Bronchial epithelial cell (primary cell): ENCODE measurements around the gene RTF2. TPM values are rescaled to one million over a fixed set of nuclear protein-coding genes. Genes with fewer than 3 reads are reported as not detected.

Experiments used
- DNase-seq: peaks from one replicate; pipeline ENCODE4 v3.0.0-alpha.2; 2010; ENCODE audit warnings: low read depth
- FAIRE-seq: peaks from 2 replicates; lab custom pipeline; 2011; peaks lifted over from hg19 to GRCh38; lab: Jason Lieb, UNC
- H3K27me3 ChIP-seq: 2 replicates; pipeline ENCODE4 v1.5.1; 2011; ENCODE audit warnings: low read length; ENCODE audit not compliant: control insufficient read depth, insufficient read depth
- H3K36me3 ChIP-seq: 2 replicates; pipeline ENCODE4 v1.5.1; 2011; ENCODE audit warnings: low read length; ENCODE audit not compliant: control insufficient read depth, insufficient read depth
- H3K4me3 ChIP-seq: 2 replicates; pipeline ENCODE4 v1.5.1; 2011; ENCODE audit warnings: mild to moderate bottlenecking, low read depth, low read length, control low read depth
- CTCF ChIP-seq: IDR thresholded peaks from 2 replicates; pipeline ENCODE4 v1.5.1; 2011; ENCODE audit warnings: mild to moderate bottlenecking, moderate library complexity, low read length, control low read depth, inconsistent platforms; ENCODE audit not compliant: insufficient read depth, severe bottlenecking
- total RNA-seq: library from RNA; depleted of rRNA; stranded (reverse); fragments of >200 nt; gene quantifications from 2 replicates; pipeline ENCODE4 v1.2.1, GENCODE V29; 2014

Gene RTF2, protein sequence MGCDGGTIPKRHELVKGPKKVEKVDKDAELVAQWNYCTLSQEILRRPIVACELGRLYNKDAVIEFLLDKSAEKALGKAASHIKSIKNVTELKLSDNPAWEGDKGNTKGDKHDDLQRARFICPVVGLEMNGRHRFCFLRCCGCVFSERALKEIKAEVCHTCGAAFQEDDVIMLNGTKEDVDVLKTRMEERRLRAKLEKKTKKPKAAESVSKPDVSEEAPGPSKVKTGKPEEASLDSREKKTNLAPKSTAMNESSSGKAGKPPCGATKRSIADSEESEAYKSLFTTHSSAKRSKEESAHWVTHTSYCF
- total RNA-seq: 60.0 and 83.6 TPM in 2 replicates

DNA sequence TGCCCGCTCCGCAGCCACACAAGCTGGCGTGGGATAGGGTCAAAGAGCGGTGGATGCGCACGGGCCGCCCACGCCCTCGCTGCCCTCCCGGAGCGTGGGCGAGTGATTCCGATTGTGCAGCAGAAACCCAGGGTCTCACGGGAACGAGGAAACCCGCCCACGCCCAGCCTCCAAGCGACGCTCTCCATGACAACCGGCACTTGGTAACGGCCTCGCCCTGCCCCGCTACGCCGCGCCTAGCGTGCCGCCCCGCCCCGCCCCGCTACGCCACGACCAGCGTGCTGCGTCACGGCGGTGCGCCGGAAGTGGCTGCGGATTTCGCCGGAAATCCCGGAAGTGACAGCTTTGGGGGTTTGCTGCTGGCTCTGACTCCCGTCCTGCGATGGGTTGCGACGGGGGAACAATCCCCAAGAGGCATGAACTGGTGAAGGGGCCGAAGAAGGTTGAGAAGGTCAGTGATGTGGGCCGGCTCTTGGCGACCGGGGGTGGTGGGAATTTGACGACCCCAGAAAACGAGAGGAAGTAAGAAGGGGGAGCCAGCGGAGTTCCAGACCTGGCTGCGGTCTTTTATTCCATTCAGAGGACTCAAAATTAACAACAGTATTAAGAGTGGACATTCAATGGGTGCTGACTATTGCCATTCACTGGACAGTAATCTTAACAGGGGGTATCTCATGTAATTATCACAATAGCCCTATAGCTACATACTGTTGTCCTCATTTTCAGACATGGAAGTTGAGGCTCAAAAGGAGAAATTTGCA is at the start of gene RTF2:
Gene RTF2, plus strand, starts transcription at position 312 of the 761 bp plus-strand sequence. Its CDS starts 71 bp downstream, at position 383.
- FAIRE-seq (no peak), DNase-seq (peak; percentile 76)
- no peaks in the 10 kb centered on the region for H3K27me3 ChIP-seq
- no peak for TF ChIP-seq CTCF
- H3K36me3 ChIP-seq: peaks cover 1% of the 10 kb centered on the region
- peak within 1 kb of the TSS; percentile 97 for H3K4me3 ChIP-seq

- TF ChIP-seq CTCF: no peak
- FAIRE-seq (no peak), DNase-seq (no peak)
- H3K27me3 ChIP-seq: no peaks in the 10 kb centered on the region
- H3K36me3 ChIP-seq: no peaks in the 10 kb centered on the region
- H3K4me3 ChIP-seq: no peak overlapping the region
Observed at GRCh38 chr20:56420028-56420427, 48.4 kb upstream of the RTF2 start.

GRCh38 chr20:56420940-56421688 is 47.3 kb upstream of the RTF2 start:
- Histone ChIP-seq H3K4me3 (no peak overlapping the region), H3K27me3 (no peaks in the 10 kb centered on the region), H3K36me3 (no peaks in the 10 kb centered on the region)
- DNase-seq (no peak), FAIRE-seq (no peak)
- no peak for TF ChIP-seq CTCF

GRCh38 chr20:56422076-56422823 is 46.2 kb upstream of the RTF2 start:
- no peak for TF ChIP-seq CTCF
- peak; percentile 44 for DNase-seq
- no peak for FAIRE-seq
- H3K36me3 ChIP-seq: no peaks in the 10 kb centered on the region
- H3K4me3 ChIP-seq: no peak overlapping the region
- no peaks in the 10 kb centered on the region for H3K27me3 ChIP-seq

- no peak for FAIRE-seq
Observed at GRCh38 chr20:56422824-56423189, 45.6 kb upstream of the RTF2 start.

More at GRCh38 chr20:56422824-56423189, 45.6 kb upstream of the RTF2 start:
- DNase-seq: no peak
- Histone ChIP-seq H3K27me3 (no peaks in the 10 kb centered on the region), H3K36me3 (no peaks in the 10 kb centered on the region), H3K4me3 (no peak overlapping the region)
- TF ChIP-seq CTCF: no peak
